ENCODE results near the gene CYP2A6.
"Not testable (repeated sequence)": the region's sequence is repeated elsewhere in the genome, so short reads cannot be mapped to it uniquely, and the experiment has no call there.

CYP2A6 gene, protein sequence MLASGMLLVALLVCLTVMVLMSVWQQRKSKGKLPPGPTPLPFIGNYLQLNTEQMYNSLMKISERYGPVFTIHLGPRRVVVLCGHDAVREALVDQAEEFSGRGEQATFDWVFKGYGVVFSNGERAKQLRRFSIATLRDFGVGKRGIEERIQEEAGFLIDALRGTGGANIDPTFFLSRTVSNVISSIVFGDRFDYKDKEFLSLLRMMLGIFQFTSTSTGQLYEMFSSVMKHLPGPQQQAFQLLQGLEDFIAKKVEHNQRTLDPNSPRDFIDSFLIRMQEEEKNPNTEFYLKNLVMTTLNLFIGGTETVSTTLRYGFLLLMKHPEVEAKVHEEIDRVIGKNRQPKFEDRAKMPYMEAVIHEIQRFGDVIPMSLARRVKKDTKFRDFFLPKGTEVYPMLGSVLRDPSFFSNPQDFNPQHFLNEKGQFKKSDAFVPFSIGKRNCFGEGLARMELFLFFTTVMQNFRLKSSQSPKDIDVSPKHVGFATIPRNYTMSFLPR

GRCh38 chr19:40850277-40850676, at the start of gene CYP2A6:
TSS of gene CYP2A6 (minus strand) at chr19:40850447. CDS start at chr19:40850426, 21 bp downstream.
- not testable (repeated sequence) for H3K4me3 ChIP-seq (ENCODE audit: low read length)

- H3K4me3 ChIP-seq (ENCODE audit: low read length): not testable (repeated sequence)
Observed at GRCh38 chr19:40899964-40900363, 49.7 kb upstream of the CYP2A6 start.

GRCh38 chr19:40896843-40897789, 46.9 kb upstream of the CYP2A6 start:
- not testable (repeated sequence) for H3K4me3 ChIP-seq (ENCODE audit: low read length)

GRCh38 chr19:40896418-40896796, 46.2 kb upstream of the CYP2A6 start:
- H3K4me3 ChIP-seq (ENCODE audit: low read length): no peak overlapping the region
- TF ChIP-seq ZNF274 (IDR thresholded peaks at IDR 0.05; ENCODE audit: low read depth, low read length): no peak

- TF ChIP-seq ZNF274 (IDR thresholded peaks at IDR 0.05; ENCODE audit: low read depth, low read length): no peak
Observed at GRCh38 chr19:40893112-40893511, 42.9 kb upstream of the CYP2A6 start.

DNA sequence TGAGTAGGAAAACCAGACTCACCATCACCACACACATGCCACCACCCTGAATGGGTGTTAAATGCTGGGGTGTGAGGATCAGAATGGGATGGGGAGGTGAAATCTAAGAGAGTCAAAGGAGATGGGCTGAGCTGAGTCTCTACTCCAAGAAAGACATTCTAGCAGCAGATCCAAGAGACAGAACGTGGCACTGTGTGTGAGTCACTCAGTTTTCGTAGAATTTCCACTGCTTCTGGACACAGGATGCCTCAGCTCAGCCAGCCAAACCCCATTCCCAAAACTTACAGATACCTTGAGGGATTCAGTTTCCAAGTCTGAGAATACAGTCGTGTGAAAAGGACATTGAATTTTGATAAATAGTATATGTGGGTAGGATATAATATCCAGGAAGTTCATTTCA, 39.1 kb upstream of the CYP2A6 start:
- no peak overlapping the region for H3K4me3 ChIP-seq (ENCODE audit: low read length)
- TF ChIP-seq ZNF274 (IDR thresholded peaks at IDR 0.05; ENCODE audit: low read depth, low read length): no peak

More at GRCh38 chr19:40893112-40893511, 42.9 kb upstream of the CYP2A6 start:
- H3K4me3 ChIP-seq (ENCODE audit: low read length): no peak overlapping the region

GRCh38 chr19:40888191-40888590, 37.9 kb upstream of the CYP2A6 start:
- TF ChIP-seq ZNF274 (IDR thresholded peaks at IDR 0.05; ENCODE audit: low read depth, low read length): no peak
- no peak overlapping the region for H3K4me3 ChIP-seq (ENCODE audit: low read length)

- not testable (repeated sequence) for H3K4me3 ChIP-seq (ENCODE audit: low read length)
Observed at GRCh38 chr19:40884187-40884931, 34.1 kb upstream of the CYP2A6 start.

DNA sequence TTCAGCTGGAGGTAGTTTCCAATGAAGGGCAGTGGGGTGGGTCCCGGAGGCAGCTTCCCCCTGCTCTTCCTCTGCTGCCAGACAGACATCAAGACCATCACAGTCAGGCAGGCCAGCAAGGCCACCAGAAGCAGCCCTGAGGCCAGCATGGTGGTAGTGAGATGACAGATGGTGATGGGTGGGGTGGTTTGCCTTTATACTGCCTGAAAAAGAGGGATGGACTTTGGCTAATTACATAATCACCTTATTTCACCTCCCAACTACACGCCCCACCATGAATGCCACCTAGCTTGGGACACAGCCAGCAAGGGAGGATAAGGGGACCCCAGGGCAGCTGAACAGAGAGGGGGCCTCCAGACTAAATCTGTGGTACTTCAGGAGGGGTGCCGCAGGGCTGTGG, 31.8 kb upstream of the CYP2A6 start, which contains the start of gene CYP2A7:
CYP2A7 (minus strand) TSS at position 170 of the 400 bp plus-strand sequence; CDS start at position 149, 21 bp downstream.
- H3K4me3 ChIP-seq (ENCODE audit: low read length): not testable (repeated sequence)

GRCh38 chr19:40879349-40879748, 29.1 kb upstream of the CYP2A6 start:
- H3K4me3 ChIP-seq (ENCODE audit: low read length): not testable (repeated sequence)

DNA sequence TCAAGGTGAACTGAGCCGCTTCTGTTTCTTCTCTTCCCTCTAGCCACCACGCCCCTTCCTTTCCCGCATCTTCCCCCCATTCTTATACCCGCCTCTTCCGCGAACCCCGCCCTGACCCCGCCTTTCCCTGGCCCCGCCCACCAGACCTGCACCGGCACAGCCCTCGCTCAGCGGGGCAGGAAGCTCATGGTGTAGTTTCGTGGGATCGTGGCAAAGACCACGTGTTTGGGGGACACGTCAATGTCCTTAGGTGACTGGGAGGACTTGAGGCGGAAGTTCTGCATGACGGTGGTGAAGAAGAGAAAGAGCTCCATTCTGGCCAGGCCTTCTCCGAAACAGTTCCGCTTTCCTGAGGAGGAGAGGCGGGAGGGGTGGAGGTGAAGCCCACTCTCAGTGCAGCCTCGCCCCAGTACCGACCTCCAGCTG, 25.3 kb upstream of the CYP2A6 start:
- not testable (repeated sequence) for H3K4me3 ChIP-seq (ENCODE audit: low read length)

- H3K4me3 ChIP-seq (ENCODE audit: low read length): not testable (repeated sequence)
Observed at GRCh38 chr19:40874874-40875273, 24.6 kb upstream of the CYP2A6 start.

DNA sequence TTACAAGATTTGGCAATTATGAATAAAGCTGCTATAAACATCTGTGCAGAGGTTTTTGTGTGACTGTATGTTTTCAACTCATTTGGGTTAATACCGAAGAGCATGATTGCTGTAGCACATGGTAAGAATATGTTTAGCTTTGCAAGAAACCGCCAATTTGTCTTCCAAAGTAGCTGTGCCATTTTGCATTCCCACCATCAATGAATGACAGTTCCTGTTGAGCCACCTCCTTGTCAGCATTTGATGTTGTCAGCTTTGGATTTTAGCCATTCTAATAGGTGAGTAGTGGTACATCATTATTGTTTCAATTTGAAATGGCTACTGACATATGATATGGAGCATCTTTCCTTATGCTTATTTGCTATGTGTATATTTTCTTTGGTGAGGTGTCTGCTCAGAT, 23.6 kb upstream of the CYP2A6 start:
- H3K4me3 ChIP-seq (ENCODE audit: low read length): not testable (repeated sequence)

- H3K4me3 ChIP-seq (ENCODE audit: low read length): no peak overlapping the region
- no peak for TF ChIP-seq ZNF274 (IDR thresholded peaks at IDR 0.05; ENCODE audit: low read depth, low read length)
Observed at GRCh38 chr19:40872209-40872608, 22.0 kb upstream of the CYP2A6 start.

- H3K4me3 ChIP-seq (ENCODE audit: low read length): no peak overlapping the region
Observed at GRCh38 chr19:40867701-40868100, 17.5 kb upstream of the CYP2A6 start.

DNA sequence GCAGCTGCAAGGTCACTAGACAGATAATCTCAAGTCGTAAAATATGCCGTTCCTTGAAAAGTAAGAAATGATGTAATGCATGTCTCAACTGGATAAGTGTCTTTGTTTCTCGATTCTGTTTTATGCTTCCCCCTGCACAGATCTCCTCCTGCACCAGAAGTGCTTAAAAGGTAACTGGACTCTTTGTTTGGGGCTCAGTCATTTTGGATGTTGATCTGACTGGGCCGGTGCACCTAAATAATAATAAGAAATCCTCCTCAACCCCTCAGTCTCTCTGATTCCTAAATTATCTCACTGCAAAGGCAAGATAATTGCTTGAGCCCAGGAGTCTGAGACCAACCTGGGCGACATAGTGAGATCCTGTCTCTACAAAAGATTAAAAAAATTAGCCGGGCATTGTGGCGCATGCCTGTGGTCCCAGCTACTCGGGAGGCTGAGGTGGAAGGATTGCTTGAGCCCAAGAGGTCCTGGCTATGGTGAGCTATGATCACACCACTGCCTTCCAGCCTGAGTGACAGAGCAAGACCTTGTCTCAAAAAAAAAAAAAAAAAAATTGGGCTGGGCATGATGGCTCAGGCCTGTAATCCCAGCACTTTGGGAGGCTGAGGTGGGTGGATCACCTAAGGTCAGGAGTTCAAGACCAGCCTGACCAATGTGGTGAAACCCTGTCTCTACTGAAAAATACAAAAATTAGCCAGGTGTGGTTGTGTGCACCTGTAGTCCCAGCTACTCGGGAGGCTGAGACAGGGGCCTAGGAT, 14.7 kb upstream of the CYP2A6 start:
- H3K4me3 ChIP-seq (ENCODE audit: low read length): not testable (repeated sequence)

More at GRCh38 chr19:40867701-40868100, 17.5 kb upstream of the CYP2A6 start:
- no peak for TF ChIP-seq ZNF274 (IDR thresholded peaks at IDR 0.05; ENCODE audit: low read depth, low read length)
